ENCODE data around the gene CNTNAP2. TPM values are rescaled to one million over a fixed set of nuclear protein-coding genes. Genes with fewer than 3 reads are reported as not detected.

CNTNAP2 gene
- total RNA-seq, 4 donors from 2014 or later, result 0.25 to 0.89 (median 0.30) TPM; not detected in 1

DNA sequence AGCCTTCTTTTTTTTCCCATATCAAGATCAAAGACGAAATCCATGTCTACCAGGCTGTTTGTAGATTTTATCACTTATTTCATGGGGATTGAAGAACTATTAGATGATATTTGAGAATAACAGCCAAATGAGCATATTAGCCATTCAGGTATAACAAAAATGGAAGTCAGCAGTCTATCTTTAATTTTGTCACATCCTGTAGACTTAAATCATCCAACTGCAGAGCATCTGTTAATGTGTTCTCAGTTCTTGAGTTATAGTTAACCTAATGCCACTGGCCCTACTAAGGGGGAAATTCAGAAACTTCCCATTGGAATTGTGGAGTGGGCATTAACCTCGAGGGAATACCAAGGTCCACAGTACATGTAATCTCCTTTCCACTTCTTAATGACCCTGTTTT is 380.1 kb downstream of the CNTNAP2 start:
- Histone ChIP-seq H3K27ac (no peak overlapping the region), H3K27me3 (no peaks in the 10 kb centered on the region), H3K9me3 (no peaks in the 10 kb centered on the region), H3K36me3 (no peaks in the 10 kb centered on the region), H3K4me3 (no peak overlapping the region), H3K4me1 (no peaks in the 10 kb centered on the region)
- 75% methylated on average over 2 of the region's 2 CpGs for WGBS
- DNase-seq (ENCODE audit: low spot score in 2 of 2), result no peak
- no peak for TF ChIP-seq CTCF (IDR thresholded peaks at IDR 0.05)

DNA sequence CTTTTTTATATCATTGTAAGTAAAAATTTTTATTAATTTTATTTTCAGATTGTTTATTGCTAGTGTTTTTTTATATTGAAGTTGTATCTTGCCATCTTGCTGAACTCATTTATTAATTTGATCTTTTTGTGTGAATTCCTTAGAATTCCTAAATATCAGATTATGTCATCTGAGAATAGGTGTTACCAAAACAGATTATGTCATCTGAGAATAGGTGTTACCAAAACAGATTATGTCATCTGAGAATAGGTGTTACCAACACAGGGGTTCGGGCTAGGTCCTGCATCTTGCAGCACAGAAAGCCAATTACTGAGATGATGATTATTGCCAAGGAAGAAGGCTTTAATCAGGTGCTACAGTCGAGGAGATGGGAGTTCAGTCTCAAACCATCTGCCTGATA is 383.4 kb downstream of the CNTNAP2 start:
- no peaks in the 10 kb centered on the region for H3K4me1 ChIP-seq
- TF ChIP-seq POLR2AphosphoS5 (IDR thresholded peaks at IDR 0.05) (no peak), EP300 (IDR thresholded peaks at IDR 0.05) (no peak), CTCF (IDR thresholded peaks at IDR 0.05) (no peak), POLR2A (IDR thresholded peaks at IDR 0.05) (no peak)
- WGBS, result 85% methylated on average over 2 of the region's 2 CpGs
- H3K27me3 ChIP-seq, result no peaks in the 10 kb centered on the region
- H3K4me3 ChIP-seq, result no peak overlapping the region
- H3K9me3 ChIP-seq, result no peaks in the 10 kb centered on the region
- no peak for DNase-seq (ENCODE audit: low spot score in 2 of 2)
- H3K27ac ChIP-seq, result no peak overlapping the region
- H3K36me3 ChIP-seq, result no peaks in the 10 kb centered on the region

- Histone ChIP-seq H3K9me3 (no peaks in the 10 kb centered on the region), H3K36me3 (no peaks in the 10 kb centered on the region), H3K4me1 (no peaks in the 10 kb centered on the region), H3K27me3 (no peaks in the 10 kb centered on the region), H3K4me3 (no peak overlapping the region), H3K27ac (no peak overlapping the region)
- WGBS, result 96% methylated on average over 5 of the region's 5 CpGs
- TF ChIP-seq POLR2AphosphoS5 (IDR thresholded peaks at IDR 0.05) (no peak), POLR2A (IDR thresholded peaks at IDR 0.05) (no peak), EP300 (IDR thresholded peaks at IDR 0.05) (no peak), CTCF (IDR thresholded peaks at IDR 0.05) (no peak)
- no peak for DNase-seq (ENCODE audit: low spot score in 2 of 2)
Measured at GRCh38 chr7:146503844-146504243, 387.2 kb downstream of the CNTNAP2 start.

DNA sequence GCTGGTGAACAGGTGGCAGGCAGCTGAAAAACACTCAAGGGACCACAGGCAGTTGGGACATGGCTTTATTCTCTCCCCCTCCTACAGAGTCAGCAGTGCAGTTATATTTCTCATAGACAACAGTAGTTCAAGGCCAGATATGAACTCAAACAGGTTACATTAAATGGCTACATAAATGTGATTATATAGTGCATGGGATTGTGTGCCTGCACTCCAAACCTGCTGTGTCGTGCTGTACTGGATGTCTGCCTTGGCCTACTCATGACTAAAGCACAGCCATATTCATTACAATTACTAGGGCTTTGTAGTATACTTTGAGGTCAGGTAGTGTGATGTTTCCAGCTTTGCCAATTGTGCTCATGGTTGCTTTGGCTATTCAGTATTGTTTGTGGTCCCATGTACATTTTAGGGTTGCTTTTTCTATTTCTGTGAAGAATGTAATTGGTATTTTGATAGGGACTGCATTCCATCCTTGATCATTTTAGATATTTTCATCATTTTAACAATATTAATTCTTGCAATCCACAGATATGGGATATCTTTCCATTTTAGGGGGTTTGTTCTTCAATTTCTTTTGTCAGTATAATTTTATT is 393.6 kb downstream of the CNTNAP2 start:
- H3K9me3 ChIP-seq, result peaks cover 5% of the 10 kb centered on the region
- no peaks in the 10 kb centered on the region for H3K4me1 ChIP-seq
- H3K27me3 ChIP-seq, result no peaks in the 10 kb centered on the region
- WGBS, result 83% methylated on average over 1 of the region's 1 CpG
- no peaks in the 10 kb centered on the region for H3K36me3 ChIP-seq
- no peak overlapping the region for H3K4me3 ChIP-seq
- no peak overlapping the region for H3K27ac ChIP-seq
- DNase-seq (ENCODE audit: low spot score in 2 of 2), result no peak
- TF ChIP-seq POLR2AphosphoS5 (IDR thresholded peaks at IDR 0.05) (no peak), CTCF (IDR thresholded peaks at IDR 0.05) (no peak), POLR2A (IDR thresholded peaks at IDR 0.05) (no peak), EP300 (IDR thresholded peaks at IDR 0.05) (no peak)

DNA sequence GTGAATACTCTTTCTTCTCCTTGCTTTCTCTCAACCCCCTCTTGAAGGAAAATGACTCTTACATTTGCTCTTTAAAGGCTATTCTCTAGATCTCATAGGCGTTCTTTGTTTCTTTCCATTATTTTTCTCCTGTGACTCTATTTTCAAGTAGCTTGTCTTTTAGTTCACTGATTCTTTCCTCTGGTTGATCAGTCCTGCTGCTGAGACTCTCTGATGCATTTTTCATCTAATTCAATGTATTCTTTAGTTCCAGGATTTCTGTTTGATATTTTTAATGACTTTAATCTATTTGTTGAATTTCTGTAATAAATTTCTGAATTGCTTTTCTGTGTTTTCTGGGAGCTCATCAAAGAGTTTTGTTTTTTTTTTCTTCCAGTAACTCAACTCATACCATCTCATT is 397.7 kb downstream of the CNTNAP2 start:
- Histone ChIP-seq H3K4me1 (no peaks in the 10 kb centered on the region), H3K27me3 (no peaks in the 10 kb centered on the region), H3K36me3 (no peaks in the 10 kb centered on the region), H3K27ac (no peak overlapping the region), H3K9me3 (peaks cover 11% of the 10 kb centered on the region), H3K4me3 (no peak overlapping the region)
- DNase-seq (ENCODE audit: low spot score in 2 of 2), result no peak
- no peak for TF ChIP-seq EP300 (IDR thresholded peaks at IDR 0.05)
- no peak for TF ChIP-seq CTCF (IDR thresholded peaks at IDR 0.05)
- no peak for TF ChIP-seq POLR2A (IDR thresholded peaks at IDR 0.05)
- no peak for TF ChIP-seq POLR2AphosphoS5 (IDR thresholded peaks at IDR 0.05)
- 96% methylated on average over 1 of the region's 1 CpG for WGBS

Measured in suprapubic skin (tissue), 4 donors.